NB4 (cell line): ENCODE data around the gene DNAJC7.

ENCODE experiments used
- CTCF ChIP-seq: IDR thresholded peaks from one replicate; pipeline ENCODE4 v1.5.1; 2012; ENCODE audit warnings: low read depth, low read length
- POLR2A ChIP-seq: IDR thresholded peaks from 2 replicates; pipeline ENCODE4 v1.6.1; 2011; ENCODE audit warnings: mild to moderate bottlenecking; ENCODE audit not compliant: insufficient read length; ENCODE audit errors: extremely low read depth

DNA sequence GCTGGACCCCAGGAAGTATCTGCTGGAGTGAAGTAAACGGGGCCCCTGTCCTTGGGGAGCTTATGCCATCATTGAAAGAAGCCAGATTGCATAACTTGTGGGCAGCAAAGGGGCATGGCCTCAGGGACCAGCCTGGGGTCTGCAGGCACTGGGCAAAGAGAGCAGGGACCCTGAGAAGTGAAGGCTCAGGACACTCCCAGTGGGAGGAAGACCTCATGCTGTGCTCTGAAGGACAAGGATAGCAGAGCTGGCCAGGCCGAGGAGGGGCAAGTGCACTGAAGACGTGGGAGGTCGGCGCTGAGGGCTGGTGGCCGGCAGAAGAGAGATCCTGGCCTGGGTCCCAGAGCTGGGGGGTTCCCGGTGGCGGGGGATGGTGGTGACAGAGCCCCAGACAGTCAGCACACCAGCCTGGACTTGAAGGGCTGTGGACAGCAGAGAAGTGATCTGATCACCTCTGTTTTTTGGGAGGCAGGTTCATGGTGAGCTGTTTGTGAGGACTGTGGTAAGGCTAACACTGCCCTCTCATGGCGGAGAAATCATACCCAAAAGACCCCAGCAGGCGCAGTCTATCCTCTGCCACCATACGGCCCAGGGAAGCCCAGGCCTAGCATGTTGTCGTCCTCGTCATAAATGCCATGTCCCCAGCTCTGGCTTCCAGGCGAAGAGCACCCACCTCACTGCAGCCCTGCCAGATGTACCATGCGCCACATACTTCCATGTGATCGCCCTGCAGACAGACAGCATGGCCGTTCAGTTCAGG lies 57.7 kb downstream of the DNAJC7 start:
- TF ChIP-seq CTCF (peak; percentile 65), POLR2A (no peak)
